ENCODE results near the gene EMP2. TPM values are rescaled to one million over a fixed set of nuclear protein-coding genes. Genes with fewer than 3 reads are reported as not detected.

EMP2 gene
- total RNA-seq, 2 experiments from 2014 or later: not detected

DNA sequence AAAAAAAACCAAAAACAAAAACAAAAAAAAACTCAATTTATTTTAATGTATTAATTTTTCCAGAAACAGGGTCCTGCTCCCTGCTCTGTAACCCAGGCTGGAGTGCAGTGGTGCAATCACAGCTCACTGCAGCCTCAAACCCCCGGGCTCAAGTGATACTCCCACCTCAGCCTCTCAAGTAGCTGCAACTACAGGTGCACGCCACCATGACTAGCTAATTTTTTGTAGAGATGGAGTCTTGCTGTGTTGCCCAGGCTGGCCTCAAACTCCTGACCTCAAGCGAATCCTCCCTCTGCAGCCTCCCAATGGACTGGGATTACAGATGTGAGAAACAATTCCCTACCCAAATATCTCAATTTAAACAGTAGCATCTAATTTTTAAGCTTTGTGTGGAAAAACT is 25.2 kb upstream of the EMP2 start:
- BruUV-seq (replicated peaks): no TSS peak
- intact Hi-C loops (cut with micrococcal nuclease; ENCODE audit: unreplicated experiment): no loop called here
- CTCF ChIA-PET (ENCODE audit: unreplicated experiment): interaction anchor here (0.5 kb wide), 1 partner anchor 223 kb away, joined by 3 read pairs; no protein-coding TSS in a partner anchor
- Histone ChIP-seq H3K9me2 (ENCODE audit: insufficient read depth, low read length) (no peaks in the 10 kb centered on the region), H4K20me1 (ENCODE audit: insufficient read depth, low read length) (no peaks in the 10 kb centered on the region), H3K9me3 (ENCODE audit: low read length) (no peaks in the 10 kb centered on the region), H2AFZ (ENCODE audit: low read length) (no peak overlapping the region), H3K4me1 (ENCODE audit: insufficient read depth, low read length, poor library complexity, severe bottlenecking) (no peaks in the 10 kb centered on the region), H3K4me3 (ENCODE audit: low read depth, low read length, poor library complexity, severe bottlenecking) (no peak overlapping the region), H3K4me2 (ENCODE audit: low read length) (no peak overlapping the region), H3K36me3 (ENCODE audit: insufficient read depth, low read length) (no peaks in the 10 kb centered on the region), H3K79me2 (ENCODE audit: insufficient read depth, low read depth, low read length) (no peaks in the 10 kb centered on the region), H3K27ac (ENCODE audit: low read depth, low read length, poor library complexity, severe bottlenecking) (no peak overlapping the region)
- no peak for TF ChIP-seq EZH2phosphoT487 (IDR thresholded peaks at IDR 0.05; ENCODE audit: borderline replicate concordance, low read depth, low read length)
- TF ChIP-seq, protein P1, sequence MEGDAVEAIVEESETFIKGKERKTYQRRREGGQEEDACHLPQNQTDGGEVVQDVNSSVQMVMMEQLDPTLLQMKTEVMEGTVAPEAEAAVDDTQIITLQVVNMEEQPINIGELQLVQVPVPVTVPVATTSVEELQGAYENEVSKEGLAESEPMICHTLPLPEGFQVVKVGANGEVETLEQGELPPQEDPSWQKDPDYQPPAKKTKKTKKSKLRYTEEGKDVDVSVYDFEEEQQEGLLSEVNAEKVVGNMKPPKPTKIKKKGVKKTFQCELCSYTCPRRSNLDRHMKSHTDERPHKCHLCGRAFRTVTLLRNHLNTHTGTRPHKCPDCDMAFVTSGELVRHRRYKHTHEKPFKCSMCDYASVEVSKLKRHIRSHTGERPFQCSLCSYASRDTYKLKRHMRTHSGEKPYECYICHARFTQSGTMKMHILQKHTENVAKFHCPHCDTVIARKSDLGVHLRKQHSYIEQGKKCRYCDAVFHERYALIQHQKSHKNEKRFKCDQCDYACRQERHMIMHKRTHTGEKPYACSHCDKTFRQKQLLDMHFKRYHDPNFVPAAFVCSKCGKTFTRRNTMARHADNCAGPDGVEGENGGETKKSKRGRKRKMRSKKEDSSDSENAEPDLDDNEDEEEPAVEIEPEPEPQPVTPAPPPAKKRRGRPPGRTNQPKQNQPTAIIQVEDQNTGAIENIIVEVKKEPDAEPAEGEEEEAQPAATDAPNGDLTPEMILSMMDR (conservative IDR thresholded peaks at IDR 0.05; ENCODE audit: low read length): no peak
- no peak for DNase-seq (ENCODE audit: low spot score)
- POLR2A ChIA-PET: no interaction called here

DNA sequence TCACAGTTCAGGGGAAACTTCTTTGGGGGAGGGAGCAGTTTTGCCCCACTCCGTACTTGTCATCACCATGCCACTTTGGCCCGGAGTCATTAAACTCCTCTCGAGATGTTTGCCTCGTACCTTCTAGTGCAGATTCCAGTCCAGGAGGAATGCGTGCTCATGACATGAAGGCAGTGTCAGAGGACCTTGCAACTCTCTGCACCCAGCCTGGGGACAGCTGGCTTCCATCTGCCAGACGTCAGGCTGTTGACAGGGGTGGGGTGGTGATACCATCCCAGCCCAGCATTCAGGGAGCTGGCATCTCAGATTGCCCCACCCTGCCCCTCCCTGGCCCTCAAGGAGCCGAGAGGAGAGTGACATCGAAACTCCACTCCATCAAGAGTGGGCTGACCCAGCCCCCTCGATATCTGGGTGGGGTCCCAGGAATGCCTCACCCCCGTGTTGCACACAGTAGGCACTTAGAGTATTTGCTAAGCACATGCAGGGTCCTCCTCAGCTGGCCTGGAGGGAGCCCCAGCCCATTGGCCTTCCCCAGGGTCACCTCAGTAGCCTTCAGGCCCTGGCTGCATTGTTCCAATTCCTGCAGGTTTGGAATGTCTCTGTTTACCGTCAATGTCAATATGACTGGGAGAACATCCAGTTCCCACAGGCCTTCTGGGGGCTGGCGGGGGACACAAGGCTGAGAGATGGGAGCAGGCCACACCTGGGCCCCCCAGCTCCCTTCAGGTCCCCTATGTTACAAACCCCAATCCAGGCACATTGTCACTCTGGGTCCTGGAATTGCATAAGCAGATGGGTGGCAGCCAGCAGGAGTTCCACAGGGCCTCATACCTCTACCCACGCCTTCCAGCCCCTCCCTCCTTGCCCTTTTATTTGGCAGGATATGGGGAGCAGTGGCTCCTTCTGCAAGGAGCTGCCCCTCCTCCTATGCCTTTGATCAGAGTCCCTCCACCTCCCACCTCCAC is 21.3 kb upstream of the EMP2 start:
- CTCF ChIA-PET (ENCODE audit: unreplicated experiment): no interaction called here
- intact Hi-C loops (cut with micrococcal nuclease; ENCODE audit: unreplicated experiment): no loop called here
- H2AFZ ChIP-seq (ENCODE audit: low read length): no peak overlapping the region

More for the DNA sequence above, 21.3 kb upstream of the EMP2 start:
- H3K36me3 ChIP-seq (ENCODE audit: insufficient read depth, low read length): no peaks in the 10 kb centered on the region
- H3K4me1 ChIP-seq (ENCODE audit: insufficient read depth, low read length, poor library complexity, severe bottlenecking): peaks cover 8% of the 10 kb centered on the region
- no peaks in the 10 kb centered on the region for H4K20me1 ChIP-seq (ENCODE audit: insufficient read depth, low read length)
- no peaks in the 10 kb centered on the region for H3K9me3 ChIP-seq (ENCODE audit: low read length)
- no peaks in the 10 kb centered on the region for H3K9me2 ChIP-seq (ENCODE audit: insufficient read depth, low read length)
- no peak overlapping the region for H3K27ac ChIP-seq (ENCODE audit: low read depth, low read length, poor library complexity, severe bottlenecking)
- no peak for TF ChIP-seq EZH2phosphoT487 (IDR thresholded peaks at IDR 0.05; ENCODE audit: borderline replicate concordance, low read depth, low read length)
- TF ChIP-seq, protein P1 (conservative IDR thresholded peaks at IDR 0.05; ENCODE audit: low read length): no peak
- POLR2A ChIA-PET: interaction anchor here (1.3 kb wide), 1 partner anchor 9 kb away, joined by 4 read pairs; no protein-coding TSS in a partner anchor
- no peaks in the 10 kb centered on the region for H3K79me2 ChIP-seq (ENCODE audit: insufficient read depth, low read depth, low read length)
- DNase-seq (ENCODE audit: low spot score): no peak
- BruUV-seq (replicated peaks): no TSS peak
- H3K4me2 ChIP-seq (ENCODE audit: low read length): no peak overlapping the region
- no peak overlapping the region for H3K4me3 ChIP-seq (ENCODE audit: low read depth, low read length, poor library complexity, severe bottlenecking)

Data from OCI-LY7 (cell line).